Osteoblast (primary cell): Measurements from ENCODE around the gene ADAMTS13. TPM values are rescaled to one million over a fixed set of nuclear protein-coding genes. Genes with fewer than 3 reads are reported as not detected.

Experiments
- DNase-seq: peaks from one replicate; pipeline ENCODE4 v3.0.0; 2011; ENCODE audit warnings: low spot score, mixed read lengths; ENCODE audit not compliant: insufficient read length; ENCODE audit errors: missing footprints
- H2AFZ ChIP-seq: 2 replicates; pipeline ENCODE4 v1.6.0; 2011; ENCODE audit warnings: mild to moderate bottlenecking, low read length
- H3K27ac ChIP-seq: 2 replicates; pipeline ENCODE4 v1.5.1; 2011; ENCODE audit warnings: mild to moderate bottlenecking, low read depth, low read length, moderate library complexity
- H3K27me3 ChIP-seq: 2 replicates; pipeline ENCODE4 v1.6.0; 2012; ENCODE audit warnings: mild to moderate bottlenecking, control low read depth, inconsistent platforms, low read length, moderate library complexity; ENCODE audit not compliant: insufficient read depth
- H3K36me3 ChIP-seq: 2 replicates; pipeline ENCODE4 v1.5.1; 2011; ENCODE audit warnings: mild to moderate bottlenecking, low read length, control low read depth, moderate library complexity; ENCODE audit not compliant: insufficient read depth
- H3K4me1 ChIP-seq: 2 replicates; pipeline ENCODE4 v1.5.1; 2011; ENCODE audit warnings: mild to moderate bottlenecking, low read length, control low read depth, moderate library complexity; ENCODE audit not compliant: insufficient read depth
- H3K4me2 ChIP-seq: 2 replicates; pipeline ENCODE4 v1.6.0; 2011; ENCODE audit warnings: mild to moderate bottlenecking, low read length; ENCODE audit not compliant: insufficient read depth
- H3K4me3 ChIP-seq: fragments of 200-600 bp; sonication (generic); 3 replicates; pipeline ENCODE4 v1.5.1; 2012; ENCODE audit warnings: mild to moderate bottlenecking, low read length, inconsistent platforms; ENCODE audit not compliant: insufficient read depth
- H3K79me2 ChIP-seq: 2 replicates; pipeline ENCODE4 v1.6.0; 2012; ENCODE audit warnings: mild to moderate bottlenecking, low read length, control low read depth, inconsistent platforms; ENCODE audit not compliant: insufficient read depth
- H3K9me3 ChIP-seq: 2 replicates; pipeline ENCODE4 v1.5.1; 2011; ENCODE audit warnings: low read depth, low read length, control low read depth
- H4K20me1 ChIP-seq: 2 replicates; pipeline ENCODE4 v1.6.0; 2012; ENCODE audit warnings: mild to moderate bottlenecking, low read length, control low read depth; ENCODE audit not compliant: insufficient read depth
- total RNA-seq: library from RNA; depleted of rRNA; stranded (reverse); fragments of >200 nt; gene quantifications from 2 replicates; pipeline ENCODE4 v1.2.3, GENCODE V29; 2012
- TF ChIP-seq, protein P1 (sequence below): IDR thresholded peaks from 2 replicates; pipeline ENCODE4 v1.5.1; 2011; ENCODE audit warnings: mild to moderate bottlenecking, low read depth, low read length, moderate library complexity; ENCODE audit errors: extremely low read depth

The ADAMTS13 gene
- total RNA-seq, 1 donor: 1.4 TPM

GRCh38 chr9:133494636-133495326, 72.6 kb downstream of the ADAMTS13 start:
- no peak overlapping the region for H3K27ac ChIP-seq
- no peak overlapping the region for H2AFZ ChIP-seq
- H3K4me3 ChIP-seq: no peak overlapping the region
- H3K4me1 ChIP-seq: peaks cover 12% of the 10 kb centered on the region
- H4K20me1 ChIP-seq: no peaks in the 10 kb centered on the region
- H3K79me2 ChIP-seq: no peaks in the 10 kb centered on the region
- peaks cover 10% of the 10 kb centered on the region for H3K27me3 ChIP-seq
- H3K9me3 ChIP-seq: no peaks in the 10 kb centered on the region
- no peaks in the 10 kb centered on the region for H3K36me3 ChIP-seq
- no peak overlapping the region for H3K4me2 ChIP-seq
- TF ChIP-seq, protein P1, sequence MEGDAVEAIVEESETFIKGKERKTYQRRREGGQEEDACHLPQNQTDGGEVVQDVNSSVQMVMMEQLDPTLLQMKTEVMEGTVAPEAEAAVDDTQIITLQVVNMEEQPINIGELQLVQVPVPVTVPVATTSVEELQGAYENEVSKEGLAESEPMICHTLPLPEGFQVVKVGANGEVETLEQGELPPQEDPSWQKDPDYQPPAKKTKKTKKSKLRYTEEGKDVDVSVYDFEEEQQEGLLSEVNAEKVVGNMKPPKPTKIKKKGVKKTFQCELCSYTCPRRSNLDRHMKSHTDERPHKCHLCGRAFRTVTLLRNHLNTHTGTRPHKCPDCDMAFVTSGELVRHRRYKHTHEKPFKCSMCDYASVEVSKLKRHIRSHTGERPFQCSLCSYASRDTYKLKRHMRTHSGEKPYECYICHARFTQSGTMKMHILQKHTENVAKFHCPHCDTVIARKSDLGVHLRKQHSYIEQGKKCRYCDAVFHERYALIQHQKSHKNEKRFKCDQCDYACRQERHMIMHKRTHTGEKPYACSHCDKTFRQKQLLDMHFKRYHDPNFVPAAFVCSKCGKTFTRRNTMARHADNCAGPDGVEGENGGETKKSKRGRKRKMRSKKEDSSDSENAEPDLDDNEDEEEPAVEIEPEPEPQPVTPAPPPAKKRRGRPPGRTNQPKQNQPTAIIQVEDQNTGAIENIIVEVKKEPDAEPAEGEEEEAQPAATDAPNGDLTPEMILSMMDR: no peak
- DNase-seq: peak; percentile 30

- no peaks in the 10 kb centered on the region for H3K79me2 ChIP-seq
- peaks cover 14% of the 10 kb centered on the region for H3K27me3 ChIP-seq
- no peak overlapping the region for H2AFZ ChIP-seq
- H3K4me1 ChIP-seq: peaks cover 12% of the 10 kb centered on the region
- no peaks in the 10 kb centered on the region for H3K36me3 ChIP-seq
- H3K9me3 ChIP-seq: no peaks in the 10 kb centered on the region
- no peak overlapping the region for H3K4me2 ChIP-seq
- H3K27ac ChIP-seq: no peak overlapping the region
- no peaks in the 10 kb centered on the region for H4K20me1 ChIP-seq
- no peak overlapping the region for H3K4me3 ChIP-seq
- TF ChIP-seq, protein P1: no peak
- peak; percentile 32 for DNase-seq
These were observed 73.4 kb downstream of the ADAMTS13 start for GRCh38 chr9:133495327-133496293.

GRCh38 chr9:133496861-133497842, 75.0 kb downstream of the ADAMTS13 start:
- TF ChIP-seq, protein P1: no peak
- Histone ChIP-seq H3K9me3 (no peaks in the 10 kb centered on the region), H3K4me3 (no peak overlapping the region), H3K27ac (no peak overlapping the region), H3K27me3 (peaks cover 14% of the 10 kb centered on the region), H4K20me1 (no peaks in the 10 kb centered on the region), H2AFZ (no peak overlapping the region), H3K36me3 (no peaks in the 10 kb centered on the region), H3K4me1 (peaks cover 7% of the 10 kb centered on the region), H3K4me2 (no peak overlapping the region), H3K79me2 (no peaks in the 10 kb centered on the region)
- DNase-seq: peak; percentile 70
